HEK293 (cell line): ENCODE results near the gene CELF4.

Source experiments
- CTCF ChIA-PET: fragments of 350-600 bp; formaldehyde crosslinking; extraction: SDS; loops from one replicate; lab custom pipeline; 2021; ENCODE audit warnings: antibody characterized with exemption; lab: Yijun Ruan, JAX
- POLR2A ChIA-PET: fragments of 300-600 bp; formaldehyde crosslinking; extraction: SDS; loops from one replicate; lab custom pipeline; 2020; ENCODE audit warnings: antibody characterized with exemption, inconsistent platforms; lab: Yijun Ruan, JAX
- H3K27ac ChIP-seq: fragments of 200-500 bp; sonication (Bioruptor generic); 2 replicates; pipeline ENCODE4 v1.5.1; 2014; ENCODE audit warnings: low read depth, low read length, control low read depth, inconsistent platforms; ENCODE audit errors: extremely low read depth
- H3K36me3 ChIP-seq, 2 experiments: fragments of 200-500 bp in 1 of 2; sonication (Bioruptor generic) in 1 of 2; 1 replicate in 1 of 2; 2 replicates in 1 of 2; pipeline ENCODE4 v1.5.1; 2014 to 2017; ENCODE audit warnings: inconsistent platforms in 2 of 2, low read length in 2 of 2; ENCODE audit not compliant: control insufficient read depth in 2 of 2, insufficient read depth in 1 of 2
- H3K4me1 ChIP-seq: fragments of 200-500 bp; sonication (Bioruptor generic); 2 replicates; pipeline ENCODE4 v1.5.1; 2014; ENCODE audit warnings: mild to moderate bottlenecking, low read length, inconsistent platforms; ENCODE audit not compliant: control insufficient read depth, insufficient read depth
- H3K4me3 ChIP-seq: 2 replicates; pipeline ENCODE4 v1.5.1; 2011; ENCODE audit warnings: low read depth, mild to moderate bottlenecking, control low read depth, low read length, moderate library complexity
- H3K9me3 ChIP-seq: fragments of 200-500 bp; sonication (Bioruptor generic); 2 replicates; pipeline ENCODE4 v1.5.1; 2014; ENCODE audit warnings: low read depth, low read length, inconsistent platforms; ENCODE audit not compliant: control insufficient read depth, insufficient read depth
- CTCF ChIP-seq: fragments of 450-650 bp; formaldehyde crosslinking; IDR thresholded peaks from 2 replicates; pipeline ENCODE4 v1.5.1; 2016; ENCODE audit warnings: missing biosample characterization, missing genetic modification characterization
- FEZF1 ChIP-seq: fragments of 450-650 bp; formaldehyde crosslinking; IDR thresholded peaks from 2 replicates; pipeline ENCODE4 v1.5.1; 2016; ENCODE audit warnings: missing biosample characterization, missing genetic modification characterization
- SCRT1 ChIP-seq: fragments of 450-650 bp; formaldehyde crosslinking; IDR thresholded peaks from 2 replicates; pipeline ENCODE4 v1.5.1; 2016; ENCODE audit warnings: missing biosample characterization, missing genetic modification characterization, borderline replicate concordance
- TRIM28 ChIP-seq: IDR thresholded peaks from 2 replicates; pipeline ENCODE4 v1.6.1; 2011; ENCODE audit warnings: low read length, control low read depth, borderline replicate concordance
- ZBTB44 ChIP-seq: fragments of 450-650 bp; IDR thresholded peaks from 2 replicates; pipeline ENCODE4 v1.5.1; 2018; ENCODE audit warnings: missing biosample characterization, mild to moderate bottlenecking, missing genetic modification characterization
- ZBTB48 ChIP-seq: fragments of 450-650 bp; formaldehyde crosslinking; IDR thresholded peaks from 2 replicates; pipeline ENCODE4 v1.5.1; 2016; ENCODE audit warnings: missing biosample characterization, missing genetic modification characterization
- ZBTB7A ChIP-seq: fragments of 450-650 bp; formaldehyde crosslinking; IDR thresholded peaks from 2 replicates; pipeline ENCODE4 v1.5.1; 2016; ENCODE audit warnings: low read depth, missing biosample characterization, missing genetic modification characterization
- ZBTB8A ChIP-seq: fragments of 450-650 bp; formaldehyde crosslinking; IDR thresholded peaks from 2 replicates; pipeline ENCODE4 v1.5.1; 2016; ENCODE audit warnings: missing biosample characterization, missing genetic modification characterization
- ZNF121 ChIP-seq: fragments of 450-650 bp; formaldehyde crosslinking; IDR thresholded peaks from 2 replicates; pipeline ENCODE4 v1.5.1; 2016; ENCODE audit warnings: missing biosample characterization, missing genetic modification characterization
- ZNF155 ChIP-seq: fragments of 450-650 bp; formaldehyde crosslinking; IDR thresholded peaks from 2 replicates; pipeline ENCODE4 v1.5.1; 2016; ENCODE audit warnings: missing biosample characterization, missing genetic modification characterization
- ZNF211 ChIP-seq: fragments of 450-650 bp; formaldehyde crosslinking; IDR thresholded peaks from 2 replicates; pipeline ENCODE4 v1.5.1; 2016; ENCODE audit warnings: low read depth, missing biosample characterization, missing genetic modification characterization
- ZNF311 ChIP-seq: fragments of 450-650 bp; formaldehyde crosslinking; IDR thresholded peaks from 2 replicates; pipeline ENCODE4 v1.5.1; 2017; ENCODE audit warnings: missing biosample characterization, missing genetic modification characterization, borderline replicate concordance
- ZNF488 ChIP-seq: fragments of 450-650 bp; formaldehyde crosslinking; IDR thresholded peaks from 2 replicates; pipeline ENCODE4 v1.5.1; 2016; ENCODE audit warnings: missing biosample characterization, missing genetic modification characterization
- ZNF529 ChIP-seq: fragments of 450-650 bp; formaldehyde crosslinking; IDR thresholded peaks from 2 replicates; pipeline ENCODE4 v1.5.1; 2017; ENCODE audit warnings: missing genetic modification characterization, missing biosample characterization; ENCODE audit not compliant: insufficient replicate concordance
- ZNF558 ChIP-seq: fragments of 450-650 bp; formaldehyde crosslinking; IDR thresholded peaks from 2 replicates; pipeline ENCODE4 v1.5.1; 2016; ENCODE audit warnings: missing biosample characterization, missing genetic modification characterization
- ZNF639 ChIP-seq: fragments of 450-650 bp; formaldehyde crosslinking; IDR thresholded peaks from 2 replicates; pipeline ENCODE4 v1.5.1; 2016; ENCODE audit warnings: missing biosample characterization, missing genetic modification characterization
- ZNF660 ChIP-seq: fragments of 450-650 bp; IDR thresholded peaks from 2 replicates; pipeline ENCODE4 v1.5.1; 2018; ENCODE audit warnings: missing biosample characterization, mild to moderate bottlenecking, missing genetic modification characterization
- ZNF791 ChIP-seq: fragments of 450-650 bp; formaldehyde crosslinking; IDR thresholded peaks from 2 replicates; pipeline ENCODE4 v1.5.1; 2016; ENCODE audit warnings: missing biosample characterization, missing genetic modification characterization
- ZNF792 ChIP-seq: fragments of 450-650 bp; formaldehyde crosslinking; IDR thresholded peaks from 2 replicates; pipeline ENCODE4 v1.5.1; 2016; ENCODE audit warnings: missing biosample characterization, missing genetic modification characterization

Gene CELF4

GRCh38 chr18:37598966-37599896, 33.6 kb upstream of the CELF4 start (continued):
- TF ChIP-seq ZNF211 (tag by site-specific recombination), result no peak
- TF ChIP-seq ZNF558 (tag by site-specific recombination), result no peak
- no peak for TF ChIP-seq ZBTB8A (tag by site-specific recombination)
- no peak for TF ChIP-seq ZBTB44 (tag by site-specific recombination)
- no peak for TF ChIP-seq SCRT1 (tag by site-specific recombination)
- TF ChIP-seq, all 188 proteins: peak for 0

GRCh38 chr18:37598396-37598795, 32.8 kb upstream of the CELF4 start:
- CTCF ChIA-PET, result interaction anchor here (0.7 kb wide), 1 partner anchor 19 kb away, joined by 3 read pairs; no protein-coding TSS in a partner anchor
- POLR2A ChIA-PET, result no interaction called here

More at GRCh38 chr18:37598396-37598795, 32.8 kb upstream of the CELF4 start:
- TF ChIP-seq ZNF311 (tag by site-specific recombination), result no peak
- no peak for TF ChIP-seq ZNF488 (tag by site-specific recombination)
- no peak for TF ChIP-seq ZBTB7A
- TF ChIP-seq FEZF1 (tag by site-specific recombination), result no peak
- TF ChIP-seq ZNF155 (tag by site-specific recombination), result no peak
- no peak for TF ChIP-seq CTCF (tag by site-specific recombination)
- no peak for TF ChIP-seq ZNF660 (tag by site-specific recombination)
- no peak for TF ChIP-seq ZNF529 (tag by site-specific recombination)
- TF ChIP-seq ZNF639, result no peak
- no peak for TF ChIP-seq ZBTB48
- TF ChIP-seq ZNF792 (tag by site-specific recombination), result no peak
- TF ChIP-seq TRIM28, result no peak
- TF ChIP-seq ZNF791, result no peak
- TF ChIP-seq ZNF121 (tag by site-specific recombination), result no peak
- H3K4me1 ChIP-seq, result no peaks in the 10 kb centered on the region
- H3K36me3 ChIP-seq, result no peaks in the 10 kb centered on the region
- H3K4me3 ChIP-seq, result no peak overlapping the region
- no peaks in the 10 kb centered on the region for H3K9me3 ChIP-seq
- no peak overlapping the region for H3K27ac ChIP-seq
